Stomach (tissue), 4 donors: ENCODE data around the gene COG5.

Source experiments
- CTCF ChIP-seq, 7 experiments: fragments of 450-650 bp in 4 of 7; fragments of 200-600 bp in 3 of 7; sonication (generic) in 3 of 7; IDR thresholded peaks; one replicate each; pipeline ENCODE4 v1.5.1; 2016 to 2019; ENCODE audit warnings: antibody characterized with exemption in 7 of 7, control low read depth in 2 of 7, mild to moderate bottlenecking in 1 of 7
- POLR2AphosphoS5 ChIP-seq, 3 donors: sonication (generic); formaldehyde crosslinking; IDR thresholded peaks; one replicate each; pipeline ENCODE4 v1.6.1; 2016; ENCODE audit warnings: antibody characterized with exemption in 3 of 3

DNA sequence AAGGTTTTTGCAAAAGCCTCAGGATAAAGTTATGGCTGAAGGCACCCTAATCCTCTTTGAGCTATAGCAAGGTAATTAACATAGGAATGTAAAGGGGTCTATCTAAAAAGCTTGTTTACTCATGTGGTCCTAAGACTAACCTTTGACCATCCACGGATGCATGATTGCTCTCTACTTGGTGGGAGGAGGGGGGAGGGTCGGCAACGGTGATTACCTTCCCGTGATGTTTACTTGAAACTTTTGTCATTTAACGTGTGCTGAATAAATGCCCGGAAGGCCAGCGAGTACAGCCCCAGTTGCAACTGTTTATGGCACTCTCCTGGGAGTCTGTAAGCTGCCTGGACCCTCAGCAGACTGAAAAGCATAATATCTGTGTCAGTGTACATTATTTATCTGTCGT is 172.8 kb downstream of the COG5 start:
- TF ChIP-seq CTCF (IDR thresholded peaks at IDR 0.05): no peak
- TF ChIP-seq POLR2AphosphoS5 (IDR thresholded peaks at IDR 0.05): no peak
